ENCODE data around the gene CCNF.

CCNF gene

GRCh38 chr16:2481676-2482075 is 52.4 kb downstream of the CCNF start:
- H3K36me3 ChIP-seq (replicated peaks in 1 of 2; ENCODE audit: control insufficient read depth in 2 of 2, insufficient read depth in 2 of 2, low read length in 2 of 2) = no peaks in the 10 kb centered on the region
- WGBS, 2 donors (ENCODE audit: extremely low coverage in 2 of 2, insufficient read length in 2 of 2, insufficient replicate concordance in 1 of 2) = no CpG with 5 or more reads among the region's 7 CpGs
- H2BK12ac ChIP-seq (ENCODE audit: low read length) = no peak overlapping the region
- no peak overlapping the region for H4K91ac ChIP-seq (ENCODE audit: low read depth, low read length, poor library complexity)
- H3K4ac ChIP-seq (ENCODE audit: low read length) = no peak overlapping the region
- no peak overlapping the region for H3K27ac ChIP-seq (replicated peaks; ENCODE audit: low read length)
- H3K4me2 ChIP-seq (ENCODE audit: insufficient read depth, low read length, poor library complexity, severe bottlenecking) = no peak overlapping the region
- no peak overlapping the region for H2AK5ac ChIP-seq (ENCODE audit: low read depth, low read length)
- H2BK15ac ChIP-seq (ENCODE audit: low read length) = no peak overlapping the region
- H3K4me1 ChIP-seq (ENCODE audit: control insufficient read depth in 2 of 2, insufficient read depth in 1 of 2, low read depth in 1 of 2, low read length in 2 of 2) = no peaks in the 10 kb centered on the region
- no peak overlapping the region for H3K4me3 ChIP-seq (ENCODE audit: low read length in 2 of 2)
- H3K14ac ChIP-seq (ENCODE audit: low read length) = no peak overlapping the region
- H3K18ac ChIP-seq (ENCODE audit: low read length) = no peak overlapping the region
- H2BK5ac ChIP-seq (ENCODE audit: low read length) = no peak overlapping the region
- no peak overlapping the region for H3K9ac ChIP-seq (ENCODE audit: low read depth, low read length, poor library complexity)
- no peaks in the 10 kb centered on the region for H3K27me3 ChIP-seq (ENCODE audit: control insufficient read depth in 3 of 3, insufficient read depth in 3 of 3, low read depth in 1 of 3, low read length in 3 of 3)
- no peak overlapping the region for H2AFZ ChIP-seq (ENCODE audit: low read length)
- no peak overlapping the region for H4K8ac ChIP-seq (ENCODE audit: low read depth, low read length)
- peak overlapping the region; percentile 32 for H3K23ac ChIP-seq (ENCODE audit: low read depth, low read length, poor library complexity)
- H2BK120ac ChIP-seq (ENCODE audit: low read depth, low read length) = no peak overlapping the region
- H3K79me1 ChIP-seq (ENCODE audit: low read depth, low read length) = peaks cover 16% of the 10 kb centered on the region
- H3K9me3 ChIP-seq (replicated peaks in 1 of 2; ENCODE audit: control insufficient read depth in 2 of 2, insufficient read depth in 1 of 2, low read depth in 1 of 2, low read length in 2 of 2) = no peaks in the 10 kb centered on the region
- DNase-seq (ENCODE audit: low spot score) = no peak

GRCh38 chr16:2482249-2482648 is 53.0 kb downstream of the CCNF start:
- no peak overlapping the region for H3K4me3 ChIP-seq (ENCODE audit: low read length in 2 of 2)
- no peak overlapping the region for H3K4me2 ChIP-seq (ENCODE audit: insufficient read depth, low read length, poor library complexity, severe bottlenecking)
- no peak overlapping the region for H2AFZ ChIP-seq (ENCODE audit: low read length)
- peak overlapping the region; percentile 25 for H3K23ac ChIP-seq (ENCODE audit: low read depth, low read length, poor library complexity)
- H3K4me1 ChIP-seq (ENCODE audit: control insufficient read depth in 2 of 2, insufficient read depth in 1 of 2, low read depth in 1 of 2, low read length in 2 of 2) = peaks cover 0 to 2% of the 10 kb centered on the region in 2 donors
- no peak overlapping the region for H2AK5ac ChIP-seq (ENCODE audit: low read depth, low read length)
- no peaks in the 10 kb centered on the region for H3K27me3 ChIP-seq (ENCODE audit: control insufficient read depth in 3 of 3, insufficient read depth in 3 of 3, low read depth in 1 of 3, low read length in 3 of 3)
- H3K79me1 ChIP-seq (ENCODE audit: low read depth, low read length) = peaks cover 16% of the 10 kb centered on the region
- no peak overlapping the region for H4K8ac ChIP-seq (ENCODE audit: low read depth, low read length)
- no peak overlapping the region for H2BK15ac ChIP-seq (ENCODE audit: low read length)
- DNase-seq (ENCODE audit: low spot score) = no peak
- H2BK12ac ChIP-seq (ENCODE audit: low read length) = no peak overlapping the region
- H3K4ac ChIP-seq (ENCODE audit: low read length) = no peak overlapping the region
- no peak overlapping the region for H2BK5ac ChIP-seq (ENCODE audit: low read length)
- H4K91ac ChIP-seq (ENCODE audit: low read depth, low read length, poor library complexity) = no peak overlapping the region
- H3K14ac ChIP-seq (ENCODE audit: low read length) = no peak overlapping the region
- no peak overlapping the region for H3K27ac ChIP-seq (replicated peaks; ENCODE audit: low read length)
- H3K9me3 ChIP-seq (replicated peaks in 1 of 2; ENCODE audit: control insufficient read depth in 2 of 2, insufficient read depth in 1 of 2, low read depth in 1 of 2, low read length in 2 of 2) = no peaks in the 10 kb centered on the region
- peak overlapping the region; percentile 65 for H3K9ac ChIP-seq (ENCODE audit: low read depth, low read length, poor library complexity)
- H3K18ac ChIP-seq (ENCODE audit: low read length) = no peak overlapping the region
- no CpG with 5 or more reads among the region's 13 CpGs for WGBS, 2 donors (ENCODE audit: extremely low coverage in 2 of 2, insufficient read length in 2 of 2, insufficient replicate concordance in 1 of 2)
- no peak overlapping the region for H2BK120ac ChIP-seq (ENCODE audit: low read depth, low read length)
- H3K36me3 ChIP-seq (replicated peaks in 1 of 2; ENCODE audit: control insufficient read depth in 2 of 2, insufficient read depth in 2 of 2, low read length in 2 of 2) = no peaks in the 10 kb centered on the region

GRCh38 chr16:2482708-2483534 is 53.7 kb downstream of the CCNF start:
- DNase-seq (ENCODE audit: low spot score) = no peak
- H3K4ac ChIP-seq (ENCODE audit: low read length) = no peak overlapping the region
- no peak overlapping the region for H2AFZ ChIP-seq (ENCODE audit: low read length)
- no peak overlapping the region for H2BK120ac ChIP-seq (ENCODE audit: low read depth, low read length)
- peak overlapping the region; percentile 94 for H3K23ac ChIP-seq (ENCODE audit: low read depth, low read length, poor library complexity)
- H3K36me3 ChIP-seq (replicated peaks in 1 of 2; ENCODE audit: control insufficient read depth in 2 of 2, insufficient read depth in 2 of 2, low read length in 2 of 2) = no peaks in the 10 kb centered on the region
- H3K4me3 ChIP-seq (ENCODE audit: low read length in 2 of 2) = no peak overlapping the region
- H3K27ac ChIP-seq (replicated peaks; ENCODE audit: low read length) = no peak overlapping the region
- H2AK5ac ChIP-seq (ENCODE audit: low read depth, low read length) = peak overlapping the region; percentile 29
- H4K8ac ChIP-seq (ENCODE audit: low read depth, low read length) = no peak overlapping the region
- H4K91ac ChIP-seq (ENCODE audit: low read depth, low read length, poor library complexity) = no peak overlapping the region
- H3K18ac ChIP-seq (ENCODE audit: low read length) = no peak overlapping the region
- H2BK5ac ChIP-seq (ENCODE audit: low read length) = no peak overlapping the region
- H3K4me1 ChIP-seq (ENCODE audit: control insufficient read depth in 2 of 2, insufficient read depth in 1 of 2, low read depth in 1 of 2, low read length in 2 of 2) = peaks cover 0 to 2% of the 10 kb centered on the region in 2 donors
- WGBS, 2 donors (ENCODE audit: extremely low coverage in 2 of 2, insufficient read length in 2 of 2, insufficient replicate concordance in 1 of 2) = no CpG with 5 or more reads among the region's 32 CpGs
- peaks cover 21% of the 10 kb centered on the region for H3K79me1 ChIP-seq (ENCODE audit: low read depth, low read length)
- H3K9ac ChIP-seq (ENCODE audit: low read depth, low read length, poor library complexity) = no peak overlapping the region
- H3K27me3 ChIP-seq (ENCODE audit: control insufficient read depth in 3 of 3, insufficient read depth in 3 of 3, low read depth in 1 of 3, low read length in 3 of 3) = no peaks in the 10 kb centered on the region
- H3K9me3 ChIP-seq (replicated peaks in 1 of 2; ENCODE audit: control insufficient read depth in 2 of 2, insufficient read depth in 1 of 2, low read depth in 1 of 2, low read length in 2 of 2) = no peaks in the 10 kb centered on the region
- no peak overlapping the region for H3K4me2 ChIP-seq (ENCODE audit: insufficient read depth, low read length, poor library complexity, severe bottlenecking)
- no peak overlapping the region for H2BK15ac ChIP-seq (ENCODE audit: low read length)
- H3K14ac ChIP-seq (ENCODE audit: low read length) = no peak overlapping the region
- no peak overlapping the region for H2BK12ac ChIP-seq (ENCODE audit: low read length)

GRCh38 chr16:2483939-2484897 is 55.0 kb downstream of the CCNF start:
- Histone ChIP-seq H3K23ac (ENCODE audit: low read depth, low read length, poor library complexity) (no peak overlapping the region), H3K27ac (replicated peaks; ENCODE audit: low read length) (no peak overlapping the region), H3K9ac (ENCODE audit: low read depth, low read length, poor library complexity) (peak overlapping the region; percentile 44), H2AK5ac (ENCODE audit: low read depth, low read length) (no peak overlapping the region), H2BK12ac (ENCODE audit: low read length) (peak overlapping the region; percentile 41), H3K9me3 (replicated peaks in 1 of 2; ENCODE audit: control insufficient read depth in 2 of 2, insufficient read depth in 1 of 2, low read depth in 1 of 2, low read length in 2 of 2) (no peaks in the 10 kb centered on the region), H3K36me3 (replicated peaks in 1 of 2; ENCODE audit: control insufficient read depth in 2 of 2, insufficient read depth in 2 of 2, low read length in 2 of 2) (no peaks in the 10 kb centered on the region), H2BK5ac (ENCODE audit: low read length) (peak overlapping the region; percentile 21), H3K18ac (ENCODE audit: low read length) (no peak overlapping the region), H3K79me1 (ENCODE audit: low read depth, low read length) (peaks cover 16% of the 10 kb centered on the region), H3K27me3 (ENCODE audit: control insufficient read depth in 3 of 3, insufficient read depth in 3 of 3, low read depth in 1 of 3, low read length in 3 of 3) (no peaks in the 10 kb centered on the region), H3K14ac (ENCODE audit: low read length) (peak overlapping the region; percentile 82), H3K4me2 (ENCODE audit: insufficient read depth, low read length, poor library complexity, severe bottlenecking) (no peak overlapping the region), H3K4me3 (ENCODE audit: low read length in 2 of 2) (no peak overlapping the region), H2AFZ (ENCODE audit: low read length) (no peak overlapping the region), H4K8ac (ENCODE audit: low read depth, low read length) (no peak overlapping the region), H3K4me1 (ENCODE audit: control insufficient read depth in 2 of 2, insufficient read depth in 1 of 2, low read depth in 1 of 2, low read length in 2 of 2) (peaks cover 0 to 2% of the 10 kb centered on the region in 2 donors), H3K4ac (ENCODE audit: low read length) (peak overlapping the region; percentile 31), H2BK15ac (ENCODE audit: low read length) (no peak overlapping the region), H2BK120ac (ENCODE audit: low read depth, low read length) (no peak overlapping the region), H4K91ac (ENCODE audit: low read depth, low read length, poor library complexity) (no peak overlapping the region)
- no CpG with 5 or more reads among the region's 16 CpGs for WGBS, 2 donors (ENCODE audit: extremely low coverage in 2 of 2, insufficient read length in 2 of 2, insufficient replicate concordance in 1 of 2)
- DNase-seq (ENCODE audit: low spot score) = no peak

Data from neuronal stem cell (in vitro differentiated cells).